Caco-2 (cell line): Measurements from ENCODE around the gene PRXL2A. TPM values are rescaled to one million over a fixed set of nuclear protein-coding genes. Genes with fewer than 3 reads are reported as not detected.

Experiments
- BruUV-seq: library from RNA; stranded (reverse); fragments of 400-500 nt; replicated peaks from 2 replicates; lab custom pipeline; 2021; lab: Mats Ljungman, UMichigan
- CTCF ChIA-PET: fragments of 300-600 bp; sonication (Branson Sonifier 250); formaldehyde crosslinking; loops from one replicate; lab custom pipeline; 2022; ENCODE audit warnings: antibody characterized with exemption; lab: Charles Lee
- POLR2A ChIA-PET: fragments of 300-600 bp; sonication (Branson Sonifier 250); formaldehyde crosslinking; loops from one replicate; lab custom pipeline; 2022; ENCODE audit warnings: antibody characterized with exemption; lab: Charles Lee
- DNase-seq, 2 experiments: peaks; one replicate each; pipeline versions ENCODE4 v3.0.0 to v3.0.0-alpha.2; 2020 to 2022
- H3K27me3 ChIP-seq: replicated peaks from 2 replicates; pipeline ENCODE4 v1.6.0; 2011; ENCODE audit warnings: low read length; ENCODE audit not compliant: control insufficient read depth, insufficient read depth
- H3K36me3 ChIP-seq: 2 replicates; pipeline ENCODE4 v1.5.1; 2011; ENCODE audit warnings: low read length; ENCODE audit not compliant: control insufficient read depth, insufficient read depth
- H3K4me1 ChIP-seq: fragments of 250-450 bp; sonication (Bioruptor Pico); 2 replicates; pipeline ENCODE4 v1.5.1; 2020; ENCODE audit warnings: mild to moderate bottlenecking
- H3K4me3 ChIP-seq: 2 replicates; pipeline ENCODE4 v1.5.1; 2011; ENCODE audit warnings: low read depth, mild to moderate bottlenecking, control low read depth, low read length
- H3K9me3 ChIP-seq: fragments of 250-450 bp; sonication (Bioruptor Pico); 2 replicates; pipeline ENCODE4 v1.5.1; 2020; ENCODE audit warnings: mild to moderate bottlenecking, moderate library complexity
- H3K27ac Mint-ChIP-seq: one replicate; pipeline ENCODE4 v1.8.0; 2022; ENCODE audit warnings: mixed read lengths; ENCODE audit not compliant: unreplicated experiment
- H3K27me3 Mint-ChIP-seq: one replicate; pipeline ENCODE4 v1.8.0; 2022; ENCODE audit warnings: mixed read lengths; ENCODE audit not compliant: insufficient read depth, unreplicated experiment
- H3K36me3 Mint-ChIP-seq: one replicate; pipeline ENCODE4 v1.8.0; 2022; ENCODE audit warnings: mild to moderate bottlenecking, mixed read lengths; ENCODE audit not compliant: insufficient read depth, unreplicated experiment
- H3K4me1 Mint-ChIP-seq: one replicate; pipeline ENCODE4 v1.8.0; 2022; ENCODE audit warnings: low read depth, mixed read lengths; ENCODE audit not compliant: unreplicated experiment
- H3K4me3 Mint-ChIP-seq: one replicate; pipeline ENCODE4 v1.8.0; 2022; ENCODE audit warnings: mild to moderate bottlenecking, moderate library complexity, mixed read lengths; ENCODE audit not compliant: unreplicated experiment
- H3K9me3 Mint-ChIP-seq: one replicate; pipeline ENCODE4 v1.8.0; 2022; ENCODE audit warnings: mixed read lengths; ENCODE audit not compliant: unreplicated experiment
- CTCF ChIP-seq, 2 experiments: fragments of 200-600 bp in 1 of 2; IDR thresholded peaks; 1 replicate in 1 of 2; 2 replicates in 1 of 2; pipeline versions ENCODE4 v1.5.1 to v1.8.0; 2011 to 2022; ENCODE audit warnings: antibody characterized with exemption in 1 of 2, control low read depth in 1 of 2, inconsistent platforms in 1 of 2, low read depth in 1 of 2, low read length in 1 of 2, mild to moderate bottlenecking in 1 of 2, moderate library complexity in 1 of 2; ENCODE audit not compliant: insufficient read depth in 1 of 2, severe bottlenecking in 1 of 2, unreplicated experiment in 1 of 2
- intact Hi-C: fragments of 100-400 bp; cut with micrococcal nuclease; formaldehyde crosslinking; loops from one replicate; pipeline ENCODE4 v1.10.0; 2022; ENCODE audit not compliant: unreplicated experiment
- total RNA-seq: library from RNA; stranded (reverse); gene quantifications from 2 replicates; pipeline ENCODE4 v1.2.3, GENCODE V29; 2022

The PRXL2A gene
- total RNA-seq, 1 experiment from 2014 or later, result 88.6 TPM

GRCh38 chr10:80410578-80411145 lies 2.3 kb downstream of the PRXL2A start:
- H3K36me3 Mint-ChIP-seq, result peaks cover 15% of the 10 kb centered on the region
- CTCF ChIA-PET, result no interaction called here
- BruUV-seq, result no TSS peak
- POLR2A ChIA-PET, result no interaction called here
- H3K36me3 ChIP-seq, result no peaks in the 10 kb centered on the region; the same call in 1 of the 2 replicates
- no peak for DNase-seq
- no peaks in the 10 kb centered on the region for H3K9me3 Mint-ChIP-seq
- no peaks in the 10 kb centered on the region for H3K27me3 ChIP-seq
- H3K4me3 ChIP-seq, result no peak overlapping the region
- peak overlapping the region; percentile 11 for H3K27ac Mint-ChIP-seq
- no peaks in the 10 kb centered on the region for H3K9me3 ChIP-seq
- H3K4me3 Mint-ChIP-seq, result no peak overlapping the region
- peaks cover 36% of the 10 kb centered on the region for H3K4me1 Mint-ChIP-seq
- H3K27me3 Mint-ChIP-seq, result no peaks in the 10 kb centered on the region
- intact Hi-C loops, result no loop called here
- H3K4me1 ChIP-seq, result peaks cover 41% of the 10 kb centered on the region
- TF ChIP-seq CTCF (IDR thresholded peaks at IDR 0.05; ENCODE audit: insufficient read depth in 1 of 2, low read depth in 1 of 2, low read length in 1 of 2, severe bottlenecking in 1 of 2, unreplicated experiment in 1 of 2), result no peak

GRCh38 chr10:80411267-80411668 lies 2.9 kb downstream of the PRXL2A start:
- no TSS peak for BruUV-seq
- no peak overlapping the region for H3K4me3 Mint-ChIP-seq
- no peak for TF ChIP-seq CTCF (IDR thresholded peaks at IDR 0.05; ENCODE audit: insufficient read depth in 1 of 2, low read depth in 1 of 2, low read length in 1 of 2, severe bottlenecking in 1 of 2, unreplicated experiment in 1 of 2)
- Histone ChIP-seq H3K36me3 (no peaks in the 10 kb centered on the region; the same call in 1 of the 2 replicates), H3K27me3 (no peaks in the 10 kb centered on the region), H3K4me3 (no peak overlapping the region), H3K9me3 (no peaks in the 10 kb centered on the region), H3K4me1 (peaks cover 45% of the 10 kb centered on the region)
- ChIA-PET CTCF (no interaction called here), POLR2A (no interaction called here)
- H3K36me3 Mint-ChIP-seq, result peaks cover 15% of the 10 kb centered on the region
- intact Hi-C loops, result no loop called here
- DNase-seq, result no peak
- H3K27ac Mint-ChIP-seq, result peak overlapping the region; percentile 11
- no peaks in the 10 kb centered on the region for H3K27me3 Mint-ChIP-seq
- H3K9me3 Mint-ChIP-seq, result no peaks in the 10 kb centered on the region
- H3K4me1 Mint-ChIP-seq, result peaks cover 39% of the 10 kb centered on the region

DNA sequence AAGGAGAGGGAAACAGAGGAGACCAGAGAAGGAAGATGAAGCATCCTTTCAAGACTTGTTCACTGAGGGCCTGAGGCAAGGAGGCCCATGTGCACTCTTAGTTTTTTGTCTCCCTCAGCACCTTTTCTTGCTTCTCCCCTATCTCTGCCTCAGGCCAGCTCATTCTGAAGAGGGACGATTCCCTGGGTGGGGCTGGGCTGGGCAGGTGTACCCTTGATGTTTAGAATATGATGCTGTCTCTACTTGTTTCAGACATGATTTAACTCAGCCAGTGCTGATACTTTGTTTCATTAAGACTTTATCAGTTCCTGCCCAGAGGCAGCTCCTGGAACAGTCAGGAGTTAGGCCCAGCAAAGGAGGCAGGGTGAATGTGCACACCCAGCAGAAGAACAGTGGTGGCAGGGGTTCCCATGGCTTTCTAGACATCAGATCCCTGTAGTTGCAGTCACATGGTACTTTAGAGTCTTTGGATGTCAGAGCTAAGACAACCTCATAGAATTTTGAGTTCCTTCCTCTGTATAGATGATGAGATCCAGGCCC lies 3.4 kb downstream of the PRXL2A start:
- ChIA-PET CTCF (no interaction called here), POLR2A (no interaction called here)
- no peaks in the 10 kb centered on the region for H3K27me3 ChIP-seq
- no peaks in the 10 kb centered on the region for H3K27me3 Mint-ChIP-seq
- TF ChIP-seq CTCF (IDR thresholded peaks at IDR 0.05; ENCODE audit: insufficient read depth in 1 of 2, low read depth in 1 of 2, low read length in 1 of 2, severe bottlenecking in 1 of 2, unreplicated experiment in 1 of 2), result no peak
- H3K9me3 ChIP-seq, result no peaks in the 10 kb centered on the region
- DNase-seq, result no peak
- peaks cover 15% of the 10 kb centered on the region for H3K36me3 Mint-ChIP-seq
- H3K36me3 ChIP-seq, result no peaks in the 10 kb centered on the region; the same call in 1 of the 2 replicates
- no peak overlapping the region for H3K27ac Mint-ChIP-seq
- H3K4me1 Mint-ChIP-seq, result peaks cover 40% of the 10 kb centered on the region
- H3K4me3 ChIP-seq, result no peak overlapping the region
- H3K4me1 ChIP-seq, result peaks cover 48% of the 10 kb centered on the region
- no peaks in the 10 kb centered on the region for H3K9me3 Mint-ChIP-seq
- H3K4me3 Mint-ChIP-seq, result no peak overlapping the region
- BruUV-seq, result no TSS peak
- intact Hi-C loops, result no loop called here
